Natural killer cell (primary cell): Measurements from ENCODE around the gene SPINK5. TPM values are rescaled to one million over a fixed set of nuclear protein-coding genes. Genes with fewer than 3 reads are reported as not detected.

Source experiments
- ATAC-seq, 3 donors: fragments of 150-1000 bp in 2 of 3; fragments of 200-7000 bp in 1 of 3; cut with Tn5 transposase; 1 replicate in 1 of 3; 2 replicates in 2 of 3; pipeline ENCODE4 v1.10.0; 2021; ENCODE audit warnings: mild to moderate bottlenecking in 2 of 3, moderate library complexity in 2 of 3
- DNase-seq, 2 donors: peaks; one replicate each; pipeline versions ENCODE4 v3.0.0 to v3.0.0-alpha.2; 2013 to 2021; ENCODE audit warnings: mixed read lengths in 1 of 2
- H3K27ac ChIP-seq: one replicate; pipeline ENCODE4 v1.5.1; 2013; ENCODE audit warnings: mild to moderate bottlenecking, low read length
- H3K27me3 ChIP-seq: one replicate; pipeline ENCODE4 v1.6.1; 2013; ENCODE audit warnings: low read length; ENCODE audit not compliant: control insufficient read depth, insufficient read depth
- H3K36me3 ChIP-seq: one replicate; pipeline ENCODE4 v1.6.1; 2013; ENCODE audit warnings: low read length; ENCODE audit not compliant: control insufficient read depth, insufficient read depth
- H3K4me1 ChIP-seq: one replicate; pipeline ENCODE4 v1.6.1; 2013; ENCODE audit warnings: low read length; ENCODE audit not compliant: control insufficient read depth, insufficient read depth
- H3K4me3 ChIP-seq: one replicate; pipeline ENCODE4 v1.5.1; 2013; ENCODE audit warnings: low read length
- H3K9me3 ChIP-seq: one replicate; pipeline ENCODE4 v1.6.1; 2013; ENCODE audit warnings: low read length; ENCODE audit not compliant: control insufficient read depth, insufficient read depth
- H3K27ac Mint-ChIP-seq, 2 donors: one replicate each; pipeline ENCODE4 v1.8.0; 2022; ENCODE audit warnings: mild to moderate bottlenecking in 2 of 2, mixed read lengths in 2 of 2, moderate library complexity in 1 of 2
- H3K27me3 Mint-ChIP-seq, 2 donors: one replicate each; pipeline ENCODE4 v1.8.0; 2022; ENCODE audit warnings: low read depth in 2 of 2, mixed read lengths in 2 of 2
- H3K36me3 Mint-ChIP-seq: one replicate; pipeline ENCODE4 v1.8.0; 2022; ENCODE audit warnings: mixed read lengths
- H3K4me1 Mint-ChIP-seq, 2 donors: one replicate each; pipeline ENCODE4 v1.8.0; 2022; ENCODE audit warnings: mixed read lengths in 2 of 2
- H3K4me3 Mint-ChIP-seq: one replicate; pipeline ENCODE4 v1.8.0; 2022; ENCODE audit warnings: mild to moderate bottlenecking, moderate library complexity, mixed read lengths
- H3K9me3 Mint-ChIP-seq, 2 donors: one replicate each; pipeline ENCODE4 v1.8.0; 2022; ENCODE audit warnings: mixed read lengths in 2 of 2
- CTCF ChIP-seq: fragments of 200-600 bp; IDR thresholded peaks from one replicate; pipeline ENCODE4 v1.8.0; 2022; ENCODE audit warnings: antibody characterized with exemption
- whole genome bisulfite sequencing: methylation state at CpG from one replicate; pipeline ENCODE4 v1.1.7; 2013; ENCODE audit warnings: missing lambda C conversion rate; ENCODE audit not compliant: insufficient coverage; 5-methylcytosine and 5-hydroxymethylcytosine counted together
- intact Hi-C: fragments of 100-400 bp; cut with micrococcal nuclease; formaldehyde crosslinking; loops from one replicate; pipeline ENCODE4 v1.14.2; 2022
- total RNA-seq, 4 donors: library from RNA; stranded (reverse); fragments of 120-200 nt in 1 of 4; gene quantifications; one replicate each; pipeline versions ENCODE4 v1.2.3 to v1.2.4, GENCODE V29; 2013 to 2022

SPINK5 gene
- total RNA-seq, 3 donors from 2014 or later (not counting 1 experiment from before 2014, with no cell fraction given), result not detected

GRCh38 chr5:148090146-148090772 is 26.5 kb downstream of the SPINK5 start:
- TF ChIP-seq CTCF, result no peak
- ATAC-seq (no peak), DNase-seq (no peak)
- intact Hi-C loops, result no loop called here
- H3K9me3 Mint-ChIP-seq, result no peaks in the 10 kb centered on the region
- Histone ChIP-seq H3K9me3 (no peaks in the 10 kb centered on the region), H3K27ac (no peak overlapping the region), H3K36me3 (no peaks in the 10 kb centered on the region), H3K27me3 (no peaks in the 10 kb centered on the region), H3K4me3 (no peak overlapping the region), H3K4me1 (no peaks in the 10 kb centered on the region)
- WGBS, result 75% methylated on average over 5 of the region's 5 CpGs
- no peaks in the 10 kb centered on the region for H3K4me1 Mint-ChIP-seq
- H3K4me3 Mint-ChIP-seq, result no peak overlapping the region
- no peaks in the 10 kb centered on the region for H3K36me3 Mint-ChIP-seq
- H3K27ac Mint-ChIP-seq, result no peak overlapping the region
- H3K27me3 Mint-ChIP-seq, result no peaks in the 10 kb centered on the region

- DNase-seq (no peak), ATAC-seq (no peak)
- Histone ChIP-seq H3K27ac (no peak overlapping the region), H3K27me3 (no peaks in the 10 kb centered on the region), H3K36me3 (no peaks in the 10 kb centered on the region), H3K9me3 (no peaks in the 10 kb centered on the region), H3K4me1 (no peaks in the 10 kb centered on the region), H3K4me3 (no peak overlapping the region)
- 85% methylated on average over 6 of the region's 7 CpGs for WGBS
- H3K27me3 Mint-ChIP-seq, result no peaks in the 10 kb centered on the region
- H3K4me3 Mint-ChIP-seq, result no peak overlapping the region
- H3K36me3 Mint-ChIP-seq, result no peaks in the 10 kb centered on the region
- no peak for TF ChIP-seq CTCF
- H3K27ac Mint-ChIP-seq, result no peak overlapping the region
- H3K9me3 Mint-ChIP-seq, result peaks cover 0 to 4% of the 10 kb centered on the region in 2 donors
- H3K4me1 Mint-ChIP-seq, result no peaks in the 10 kb centered on the region
- intact Hi-C loops, result no loop called here
Measured at GRCh38 chr5:148090773-148091250, 27.0 kb downstream of the SPINK5 start.

GRCh38 chr5:148091991-148092964 is 28.5 kb downstream of the SPINK5 start:
- TF ChIP-seq CTCF, result no peak
- no peak overlapping the region for H3K27ac ChIP-seq
- no peaks in the 10 kb centered on the region for H3K9me3 ChIP-seq
- DNase-seq (no peak), ATAC-seq (no peak)
- H3K4me1 ChIP-seq, result no peaks in the 10 kb centered on the region
- H3K36me3 ChIP-seq, result no peaks in the 10 kb centered on the region
- WGBS, result 62% methylated on average over 3 of the region's 4 CpGs
- H3K27me3 ChIP-seq, result no peaks in the 10 kb centered on the region
- Mint-ChIP-seq H3K9me3 (peaks cover 0 to 6% of the 10 kb centered on the region in 2 donors), H3K27me3 (peaks cover 0 to 6% of the 10 kb centered on the region in 2 donors), H3K4me1 (no peaks in the 10 kb centered on the region), H3K36me3 (no peaks in the 10 kb centered on the region), H3K4me3 (no peak overlapping the region), H3K27ac (no peak overlapping the region)
- intact Hi-C loops, result no loop called here
- H3K4me3 ChIP-seq, result no peak overlapping the region
